ENCODE data around the gene HECTD4. TPM values are rescaled to one million over a fixed set of nuclear protein-coding genes. Genes with fewer than 3 reads are reported as not detected.

HECTD4 gene
- total and polyA plus RNA-seq, 11 donors, result 6.3 to 30.7 (median 23.1) TPM

GRCh38 chr12:112331886-112332285 is 50.3 kb downstream of the HECTD4 start:
- no peak for DNase-seq
- H3K4me1 ChIP-seq, result peaks cover 0 to 22% (median 7%) of the 10 kb centered on the region in 12 donors
- TF ChIP-seq, protein P1, sequence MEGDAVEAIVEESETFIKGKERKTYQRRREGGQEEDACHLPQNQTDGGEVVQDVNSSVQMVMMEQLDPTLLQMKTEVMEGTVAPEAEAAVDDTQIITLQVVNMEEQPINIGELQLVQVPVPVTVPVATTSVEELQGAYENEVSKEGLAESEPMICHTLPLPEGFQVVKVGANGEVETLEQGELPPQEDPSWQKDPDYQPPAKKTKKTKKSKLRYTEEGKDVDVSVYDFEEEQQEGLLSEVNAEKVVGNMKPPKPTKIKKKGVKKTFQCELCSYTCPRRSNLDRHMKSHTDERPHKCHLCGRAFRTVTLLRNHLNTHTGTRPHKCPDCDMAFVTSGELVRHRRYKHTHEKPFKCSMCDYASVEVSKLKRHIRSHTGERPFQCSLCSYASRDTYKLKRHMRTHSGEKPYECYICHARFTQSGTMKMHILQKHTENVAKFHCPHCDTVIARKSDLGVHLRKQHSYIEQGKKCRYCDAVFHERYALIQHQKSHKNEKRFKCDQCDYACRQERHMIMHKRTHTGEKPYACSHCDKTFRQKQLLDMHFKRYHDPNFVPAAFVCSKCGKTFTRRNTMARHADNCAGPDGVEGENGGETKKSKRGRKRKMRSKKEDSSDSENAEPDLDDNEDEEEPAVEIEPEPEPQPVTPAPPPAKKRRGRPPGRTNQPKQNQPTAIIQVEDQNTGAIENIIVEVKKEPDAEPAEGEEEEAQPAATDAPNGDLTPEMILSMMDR (IDR thresholded peaks at IDR 0.05), result no peak
- no peak for TF ChIP-seq POLR2A (IDR thresholded peaks at IDR 0.05)
- intact Hi-C loops (cut with DNase I), result no loop called here
- H3K27me3 ChIP-seq, result no peaks in the 10 kb centered on the region
- no peak overlapping the region for H3K4me3 ChIP-seq
- ATAC-seq, result peak in 1 of 4 donors; percentile 34
- H3K9me3 ChIP-seq, result no peaks in the 10 kb centered on the region
- H3K36me3 ChIP-seq, result no peaks in the 10 kb centered on the region
- 80 to 90% (median 84%) methylated on average over 4 of the region's 4 CpGs for WGBS, 4 donors
- no peak overlapping the region for H3K27ac ChIP-seq

DNA sequence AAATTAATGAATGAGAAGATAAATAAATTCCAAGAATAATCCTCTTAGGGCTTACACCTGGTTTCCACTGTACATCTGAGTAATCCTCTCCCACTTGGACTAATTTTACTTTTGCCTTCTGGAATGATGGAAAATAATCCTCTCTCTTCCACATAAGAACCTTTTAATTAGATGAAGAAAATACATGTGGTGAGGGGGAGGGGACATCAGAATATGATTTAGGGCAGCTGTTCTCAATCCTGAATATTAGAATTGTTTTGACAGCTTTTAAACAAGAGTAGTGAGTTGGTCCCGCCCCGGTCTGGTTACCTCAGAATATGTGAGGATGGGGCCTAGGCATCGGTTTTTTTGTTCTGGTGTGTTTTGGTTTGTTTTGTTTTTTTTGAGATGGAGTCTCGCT is 51.5 kb downstream of the HECTD4 start:
- intact Hi-C loops (cut with DNase I), result no loop called here

GRCh38 chr12:112328456-112329124 is 53.6 kb downstream of the HECTD4 start:
- DNase-seq, result no peak
- H3K9me3 ChIP-seq, result no peaks in the 10 kb centered on the region
- H3K4me3 ChIP-seq, result no peak overlapping the region
- H3K36me3 ChIP-seq, result no peaks in the 10 kb centered on the region
- no peak overlapping the region for H3K27ac ChIP-seq
- H3K27me3 ChIP-seq, result no peaks in the 10 kb centered on the region
- 73 to 79% (median 75%) methylated on average over 3 of the region's 3 CpGs for WGBS, 4 donors
- H3K4me1 ChIP-seq, result peaks cover 0 to 34% (median 14%) of the 10 kb centered on the region in 12 donors
- no peak for TF ChIP-seq POLR2A (IDR thresholded peaks at IDR 0.05)
- TF ChIP-seq, protein P1 (IDR thresholded peaks at IDR 0.05), result no peak
- ATAC-seq, result no peak
- intact Hi-C loops (cut with DNase I), result loop anchor here in 1 of 10 donors (5.0 kb wide), 1 partner anchor 34 kb away; no protein-coding TSS in a partner anchor

More for the DNA sequence above, 51.5 kb downstream of the HECTD4 start:
- no peak for ATAC-seq
- no peak overlapping the region for H3K4me3 ChIP-seq
- WGBS, 4 donors, result 90 to 93% (median 92%) methylated on average over 4 of the region's 4 CpGs
- no peaks in the 10 kb centered on the region for H3K27me3 ChIP-seq
- no peaks in the 10 kb centered on the region for H3K9me3 ChIP-seq
- no peaks in the 10 kb centered on the region for H3K36me3 ChIP-seq
- TF ChIP-seq, protein P1 (IDR thresholded peaks at IDR 0.05), result no peak
- peaks cover 0 to 23% (median 7%) of the 10 kb centered on the region in 12 donors for H3K4me1 ChIP-seq
- DNase-seq, result no peak
- no peak overlapping the region for H3K27ac ChIP-seq

- intact Hi-C loops (cut with DNase I), result loop anchor here in 1 of 10 donors (5.0 kb wide), 1 partner anchor 35 kb away; no protein-coding TSS in a partner anchor
- Histone ChIP-seq H3K36me3 (no peaks in the 10 kb centered on the region), H3K27ac (no peak overlapping the region), H3K4me3 (no peak overlapping the region), H3K27me3 (no peaks in the 10 kb centered on the region), H3K4me1 (peaks cover 0 to 23% (median 8%) of the 10 kb centered on the region in 12 donors), H3K9me3 (no peaks in the 10 kb centered on the region)
- no peak for DNase-seq
- TF ChIP-seq POLR2A (IDR thresholded peaks at IDR 0.05), result no peak
- TF ChIP-seq, protein P1 (IDR thresholded peaks at IDR 0.05), result no peak
- WGBS, 4 donors, result 76 to 83% (median 79%) methylated on average over 7 of the region's 7 CpGs
- ATAC-seq, result no peak
Observed at GRCh38 chr12:112327209-112327938, 54.9 kb downstream of the HECTD4 start.
